Forelimb muscle (tissue), 1 donor: ENCODE data around the gene HIVEP3. TPM values are rescaled to one million over a fixed set of nuclear protein-coding genes. Genes with fewer than 3 reads are reported as not detected.

Source experiments
- DNase-seq: peaks from one replicate; pipeline ENCODE4 v3.0.0-alpha.2; 2013; ENCODE audit warnings: low read depth
- polyA plus RNA-seq: library from polyadenylated mRNA; unstranded; fragments of 120-200 nt; gene quantifications from one replicate; pipeline ENCODE4 v1.2.1, GENCODE V29; 2013; ENCODE audit not compliant: insufficient read length

HIVEP3 gene
- polyA plus RNA-seq, 1 donor: 2.1 TPM

DNA sequence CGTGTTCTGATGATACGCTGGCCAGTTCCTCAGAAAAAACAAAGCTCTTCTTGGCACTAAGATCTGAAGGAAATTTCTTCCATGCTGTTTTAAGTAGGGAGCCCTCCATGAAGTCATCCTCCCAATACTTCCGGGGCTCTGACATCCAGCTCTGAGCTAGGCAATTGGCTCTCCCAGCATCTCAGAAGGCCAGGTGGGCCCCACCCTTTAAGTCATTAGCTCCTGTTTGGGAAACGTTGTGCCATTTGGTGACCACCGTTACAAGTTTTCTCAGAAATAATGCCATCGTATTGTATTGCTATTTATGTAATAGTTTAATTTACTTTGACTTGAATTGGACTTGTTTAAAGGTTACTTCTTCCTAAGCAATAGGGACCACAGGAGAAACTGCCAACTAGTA is 303.9 kb downstream of the HIVEP3 start:
- no peak for DNase-seq

DNA sequence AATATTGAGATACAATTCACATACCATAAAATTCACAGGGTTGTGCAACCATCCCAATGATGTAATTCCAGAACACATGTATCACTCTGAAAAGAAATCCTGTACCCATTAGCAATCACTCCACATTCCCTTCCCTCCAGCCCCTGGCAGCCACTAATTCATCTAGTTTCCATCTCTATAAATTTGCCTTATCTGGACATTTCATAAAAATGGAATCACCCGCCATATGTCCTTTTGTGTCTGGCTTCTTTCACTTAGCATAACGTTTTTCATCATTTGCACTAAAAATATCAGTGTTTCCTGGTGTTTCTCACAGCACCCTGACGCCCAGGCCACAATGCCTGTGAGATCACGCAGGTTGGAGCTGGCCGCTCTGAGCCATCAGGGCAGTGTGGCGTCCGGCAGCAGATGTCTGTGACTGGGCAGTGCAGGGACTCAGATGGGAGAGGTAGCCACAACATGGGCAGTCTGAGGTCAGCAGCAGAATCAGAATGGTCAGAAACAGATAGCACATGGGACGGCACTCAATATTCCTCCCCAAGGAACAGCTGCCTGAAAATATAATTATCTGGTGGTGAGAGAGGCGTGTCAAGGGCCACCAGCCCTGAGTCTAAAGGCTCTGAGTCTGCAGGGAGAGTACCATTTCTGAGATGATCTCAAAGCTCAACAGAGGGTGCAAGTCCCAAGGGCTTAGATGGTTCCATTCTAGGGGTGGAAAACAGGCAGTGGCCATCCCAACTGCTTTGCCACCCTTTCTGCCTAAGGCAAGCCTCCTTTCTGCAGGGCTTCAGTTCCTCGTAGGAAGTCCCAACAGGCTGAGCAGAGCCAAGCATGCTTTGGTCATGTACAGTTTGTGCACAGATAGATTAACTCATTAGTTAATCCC is 304.8 kb downstream of the HIVEP3 start:
- DNase-seq: no peak

DNA sequence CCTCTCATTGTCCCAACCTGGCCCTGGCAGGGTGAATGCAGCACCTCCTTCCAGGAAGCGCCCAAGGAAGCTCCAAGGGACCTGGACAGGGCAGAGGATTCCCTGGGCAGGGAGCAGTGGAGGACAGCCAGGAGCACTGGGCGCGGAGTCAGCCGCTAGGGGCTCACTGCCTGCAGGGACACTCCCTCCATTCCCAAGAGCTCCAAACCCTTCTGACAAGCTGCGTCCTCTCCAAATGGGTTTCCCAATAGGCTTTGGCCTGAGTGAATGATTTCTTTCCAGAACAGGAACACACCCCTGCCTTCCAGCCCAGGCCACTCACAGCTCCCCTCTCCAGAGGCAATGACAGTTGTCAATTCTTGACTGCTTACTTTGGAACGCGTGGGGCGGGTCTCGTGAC is 305.8 kb downstream of the HIVEP3 start:
- no peak for DNase-seq

- DNase-seq: no peak
Observed at GRCh38 chr1:41611932-41612450, 306.7 kb downstream of the HIVEP3 start.

DNA sequence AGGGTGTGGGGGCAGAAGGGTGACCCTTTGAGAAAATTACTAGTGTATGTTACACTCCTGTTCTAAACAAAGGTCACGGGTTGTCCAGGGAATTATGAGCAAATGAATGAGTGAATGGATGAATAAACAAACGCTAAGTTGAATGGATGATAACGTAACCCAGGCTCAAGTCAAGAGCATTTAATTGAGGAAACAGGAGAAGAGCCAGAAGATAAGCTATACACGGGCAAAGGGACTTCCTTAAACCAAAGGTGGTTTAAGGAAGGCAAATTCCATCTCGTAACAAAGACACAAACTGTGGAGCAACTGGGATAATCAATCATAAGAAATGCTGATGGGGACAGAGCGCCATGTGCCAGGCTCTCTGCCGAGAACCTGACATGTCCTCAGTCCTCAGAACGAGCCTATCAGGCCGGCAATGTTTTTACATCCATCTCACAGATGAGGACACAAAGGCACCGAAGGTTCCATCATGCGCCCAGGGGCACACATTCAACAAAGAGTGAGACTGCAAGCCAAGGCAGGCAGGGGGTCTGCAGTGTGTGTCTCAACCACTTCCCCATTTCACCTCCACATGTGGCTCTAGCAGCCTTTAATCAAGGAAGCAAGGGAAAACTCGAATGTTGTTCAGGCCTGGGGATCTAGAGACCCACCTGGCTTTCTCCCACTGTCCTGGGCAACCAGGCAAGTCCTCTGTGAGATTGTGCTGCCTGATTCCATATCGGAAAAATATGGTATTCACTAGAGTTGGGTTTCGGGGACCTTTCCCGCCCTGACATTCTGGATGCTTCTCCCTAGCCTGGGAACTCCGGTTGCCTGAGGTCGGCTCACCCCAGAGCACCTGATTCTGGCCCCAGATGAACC is 307.4 kb downstream of the HIVEP3 start:
- DNase-seq: no peak

DNA sequence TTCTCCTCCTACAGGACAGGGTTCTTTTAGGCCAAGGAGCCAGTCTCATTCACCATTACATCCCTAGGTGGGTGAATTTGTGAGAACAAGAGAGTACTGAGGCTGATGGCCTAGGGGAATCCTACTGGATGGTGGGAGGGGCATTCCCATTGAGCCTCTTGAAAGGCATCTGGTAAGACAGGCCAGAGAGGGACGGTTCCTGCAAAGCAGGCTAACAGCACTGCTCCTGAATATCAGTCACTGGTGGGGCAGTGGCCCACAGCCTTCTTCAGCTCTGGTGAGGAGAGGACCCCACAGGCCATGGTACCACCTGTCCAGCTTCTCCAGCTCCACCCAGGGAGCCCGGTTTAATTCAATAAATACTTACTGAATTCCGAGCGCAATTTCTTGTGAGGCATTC is 308.4 kb downstream of the HIVEP3 start:
- DNase-seq: no peak

DNA sequence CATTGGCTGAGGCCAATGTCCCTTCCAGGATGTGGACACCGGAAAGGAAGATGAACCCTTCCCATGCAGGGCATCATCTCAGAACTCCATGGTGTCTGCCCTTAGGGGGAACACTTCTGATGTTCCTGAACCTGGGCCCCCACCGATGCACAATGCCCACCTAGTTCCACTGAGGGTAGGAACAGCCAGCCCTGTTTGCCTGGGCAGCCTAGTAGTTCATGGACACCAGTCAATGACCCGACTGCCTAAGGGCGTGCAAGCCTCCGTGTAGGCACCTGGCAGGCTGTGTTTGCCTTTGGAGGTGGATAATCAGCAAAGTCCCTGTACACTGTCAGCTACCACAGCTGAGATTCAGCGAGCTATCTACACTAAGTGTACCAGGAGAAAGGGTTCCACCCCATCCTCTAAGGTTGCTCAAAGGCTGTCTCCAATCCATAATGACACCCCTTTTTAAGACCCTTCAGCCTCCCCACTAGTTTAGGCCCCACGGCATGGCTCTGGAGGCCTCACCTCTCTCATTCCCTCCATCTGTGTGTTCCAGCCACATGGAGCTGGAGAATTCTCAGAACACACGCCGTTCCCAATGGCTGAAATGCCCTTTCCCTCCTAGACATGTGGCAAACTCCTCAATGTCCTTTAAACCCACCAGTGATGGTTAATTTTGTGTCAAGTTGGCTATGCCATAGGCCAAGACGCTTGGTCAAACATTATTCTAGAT is 309.4 kb downstream of the HIVEP3 start:
- no peak for DNase-seq

- DNase-seq: peak; percentile 25
Observed at GRCh38 chr1:41608211-41608610, 310.5 kb downstream of the HIVEP3 start.

DNA sequence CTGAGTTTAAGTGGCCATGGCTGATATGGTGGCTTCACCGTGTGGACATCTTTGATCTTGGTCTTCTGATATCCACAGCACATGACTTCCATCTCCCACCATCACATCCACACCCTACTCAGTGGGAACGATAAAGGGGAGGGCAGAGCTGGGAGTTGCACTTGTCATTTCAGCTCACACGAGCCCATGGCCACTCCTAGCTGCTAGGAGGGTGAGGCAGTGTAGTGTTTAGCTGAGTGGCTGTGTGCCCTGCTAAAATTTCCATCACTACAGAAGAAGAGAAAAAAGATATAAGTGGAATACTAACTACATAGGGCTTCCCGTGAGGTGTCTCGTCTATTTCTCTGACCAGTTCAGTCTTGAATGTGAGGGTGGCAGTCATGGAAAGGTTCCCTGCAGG is 310.9 kb downstream of the HIVEP3 start:
- DNase-seq: no peak

DNA sequence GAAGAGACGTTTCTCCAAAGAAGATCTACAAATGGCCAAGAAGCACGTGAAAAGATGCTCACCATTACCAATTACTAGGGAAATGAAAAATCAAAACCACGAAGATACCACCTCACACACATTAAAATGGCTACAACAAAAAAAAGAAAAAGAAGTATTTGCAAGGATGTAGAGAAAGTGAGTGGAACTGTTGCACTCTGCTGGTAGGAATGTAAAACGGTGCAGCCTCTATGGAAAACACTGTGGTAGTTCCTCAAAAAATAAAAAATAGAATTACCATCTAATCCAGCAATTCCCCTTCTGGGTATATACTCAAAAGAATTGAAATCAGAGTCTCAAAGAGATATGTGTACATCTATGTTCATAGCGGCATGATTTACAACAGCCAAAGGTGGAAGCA is 318.8 kb downstream of the HIVEP3 start:
- DNase-seq: no peak

DNA sequence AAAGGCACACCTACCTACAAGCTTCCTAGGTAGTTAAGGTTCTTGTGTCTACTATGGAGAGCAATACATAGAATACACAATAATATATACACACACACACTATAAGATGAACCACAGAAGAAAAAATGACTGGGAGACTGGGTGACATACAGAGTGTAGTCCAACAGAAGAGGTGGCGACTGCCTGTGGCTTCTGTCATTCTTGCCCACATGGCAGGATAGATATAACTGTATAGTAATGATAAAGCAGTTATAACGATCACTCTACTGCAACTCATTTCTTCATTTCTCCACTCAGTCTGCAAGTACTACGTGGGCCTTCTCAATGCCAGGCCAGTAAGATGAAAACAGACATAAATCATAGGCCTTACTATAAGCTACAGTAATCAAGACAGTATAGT is 320.4 kb downstream of the HIVEP3 start:
- DNase-seq: no peak

- no peak for DNase-seq
Observed at GRCh38 chr1:41592451-41593125, 326.1 kb downstream of the HIVEP3 start.

DNA sequence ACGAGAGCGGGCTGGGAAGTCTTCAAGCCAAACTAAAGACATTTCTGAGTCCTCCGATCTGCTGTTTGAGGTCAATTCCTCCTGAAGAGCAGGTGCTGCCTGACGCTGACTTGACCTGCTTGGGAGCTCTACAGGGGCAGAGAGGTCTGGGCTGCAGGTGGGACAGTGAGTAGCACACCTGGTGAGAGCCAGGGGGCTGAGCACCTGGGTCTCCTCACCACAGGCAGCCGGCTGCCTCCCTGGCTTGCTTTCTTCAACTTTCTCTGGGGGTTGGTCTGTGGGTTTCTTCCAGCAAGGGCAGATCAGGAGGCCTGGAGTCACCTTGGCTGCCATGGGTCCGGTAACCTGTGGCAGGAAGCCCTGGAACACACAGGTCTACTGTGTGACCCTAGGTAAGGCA is 326.8 kb downstream of the HIVEP3 start:
- no peak for DNase-seq

DNA sequence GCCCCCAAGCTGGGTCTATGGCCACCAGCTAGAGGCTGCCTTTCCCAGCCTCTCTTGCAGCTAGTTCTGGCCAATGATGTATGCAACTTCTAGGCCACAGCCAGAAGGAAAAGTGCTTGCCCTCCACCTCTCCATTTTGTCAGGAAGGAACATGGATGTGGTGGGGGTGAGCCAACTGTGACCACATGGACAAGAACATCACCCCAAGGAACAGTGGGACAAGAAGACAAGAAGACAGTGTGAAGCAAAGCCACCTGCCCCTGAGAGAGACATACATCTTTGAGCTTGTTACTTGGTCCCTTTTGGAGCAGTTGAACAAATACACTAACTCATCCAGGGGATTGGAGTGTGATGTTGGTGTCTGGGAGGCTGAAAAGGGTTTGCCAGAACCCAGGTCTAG is 328.4 kb downstream of the HIVEP3 start:
- DNase-seq: no peak

DNA sequence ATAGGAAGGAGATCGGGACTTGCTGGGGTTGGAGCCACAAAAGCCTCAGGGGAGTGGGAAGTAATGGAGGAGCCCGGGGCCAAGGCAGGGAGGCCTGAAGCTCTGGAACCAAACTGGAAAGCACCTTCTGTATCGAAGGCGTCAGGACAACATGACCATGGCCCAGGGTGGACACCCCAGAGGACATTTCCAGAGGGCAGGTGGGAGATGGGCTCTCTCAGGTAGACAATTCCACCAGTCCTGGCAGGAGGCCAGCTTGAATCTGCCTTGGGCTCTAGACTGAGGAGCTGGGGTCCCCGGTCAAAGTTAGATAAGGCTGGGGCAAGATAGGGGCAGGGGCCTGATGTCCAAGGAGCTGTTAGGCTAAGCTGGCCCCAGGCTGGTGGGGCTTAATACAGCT is 329.3 kb downstream of the HIVEP3 start:
- no peak for DNase-seq

DNA sequence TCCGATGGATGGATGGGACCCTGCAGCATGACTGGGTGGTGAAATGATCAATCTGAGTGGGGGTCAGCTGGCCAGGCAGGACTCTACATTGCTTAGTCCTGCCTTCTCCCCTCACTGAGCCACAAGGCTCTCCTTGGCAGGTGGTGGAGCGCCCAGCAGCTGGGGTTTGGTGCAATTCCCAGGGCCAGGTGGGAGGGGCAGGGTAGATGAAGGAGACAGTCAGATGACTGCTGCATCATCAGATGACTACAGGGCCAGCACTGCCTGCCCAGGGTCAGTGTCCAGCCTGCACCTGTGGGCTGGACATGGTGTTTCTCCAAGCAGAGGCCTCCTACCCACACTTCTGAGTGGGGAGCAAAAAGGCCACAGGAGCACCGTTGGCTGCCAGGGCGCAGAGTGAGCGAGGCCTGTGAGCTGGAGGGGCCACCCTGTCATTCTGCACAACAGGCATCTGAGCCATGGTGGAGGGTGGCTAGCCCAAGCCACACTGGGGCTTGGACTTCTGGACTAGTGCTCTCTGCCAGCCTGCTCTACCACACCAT is 330.3 kb downstream of the HIVEP3 start:
- no peak for DNase-seq

GRCh38 chr1:41587791-41588190 is 330.9 kb downstream of the HIVEP3 start:
- no peak for DNase-seq

GRCh38 chr1:41586230-41586629 is 332.5 kb downstream of the HIVEP3 start:
- DNase-seq: no peak

- no peak for DNase-seq
Observed at GRCh38 chr1:41583658-41584547, 334.8 kb downstream of the HIVEP3 start.
